Neutrophil (primary cell): Measurements from ENCODE around the gene PIK3R5.

ENCODE experiments used
- H3K27ac ChIP-seq: fragments of 200-600 bp; sonication (generic); 2 replicates; pipeline ENCODE4 v1.5.1; 2016; ENCODE audit warnings: mild to moderate bottlenecking, moderate library complexity
- H3K27me3 ChIP-seq: fragments of 200-600 bp; sonication (generic); 2 replicates; pipeline ENCODE4 v1.6.0; 2016; ENCODE audit warnings: mild to moderate bottlenecking
- H3K36me3 ChIP-seq: fragments of 200-600 bp; sonication (generic); 2 replicates; pipeline ENCODE4 v1.5.1; 2017
- H3K4me1 ChIP-seq, 2 experiments: fragments of 200-600 bp in 1 of 2; sonication (generic) in 1 of 2; 1 replicate in 1 of 2; 2 replicates in 1 of 2; pipeline versions ENCODE4 v1.5.1 to v1.6.1; 2013 to 2016; ENCODE audit warnings: low read depth in 1 of 2, low read length in 1 of 2, mild to moderate bottlenecking in 1 of 2, moderate library complexity in 1 of 2; ENCODE audit not compliant: control insufficient read depth in 1 of 2, insufficient read depth in 1 of 2
- H3K4me3 ChIP-seq, 2 experiments: fragments of 200-600 bp in 1 of 2; sonication (generic) in 1 of 2; 1 replicate in 1 of 2; 2 replicates in 1 of 2; pipeline ENCODE4 v1.5.1; 2013 to 2016; ENCODE audit warnings: low read depth in 1 of 2, low read length in 1 of 2, mild to moderate bottlenecking in 1 of 2, moderate library complexity in 1 of 2
- H3K9me3 ChIP-seq: fragments of 200-600 bp; sonication (generic); 2 replicates; pipeline ENCODE4 v1.5.1; 2016
- TF ChIP-seq, protein P1 (sequence below): fragments of 200-600 bp; sonication (generic); IDR thresholded peaks from 2 replicates; pipeline ENCODE4 v1.5.1; 2016; ENCODE audit warnings: antibody characterized with exemption

Gene PIK3R5

GRCh38 chr17:8872705-8873435, 92.6 kb downstream of the PIK3R5 start:
- H3K4me1 ChIP-seq: peaks cover 14 to 15% of the 10 kb centered on the region in 2 experiments
- peaks cover 37% of the 10 kb centered on the region for H3K36me3 ChIP-seq
- no peak overlapping the region for H3K27ac ChIP-seq
- H3K27me3 ChIP-seq: no peaks in the 10 kb centered on the region
- H3K9me3 ChIP-seq: no peaks in the 10 kb centered on the region
- TF ChIP-seq, protein P1, sequence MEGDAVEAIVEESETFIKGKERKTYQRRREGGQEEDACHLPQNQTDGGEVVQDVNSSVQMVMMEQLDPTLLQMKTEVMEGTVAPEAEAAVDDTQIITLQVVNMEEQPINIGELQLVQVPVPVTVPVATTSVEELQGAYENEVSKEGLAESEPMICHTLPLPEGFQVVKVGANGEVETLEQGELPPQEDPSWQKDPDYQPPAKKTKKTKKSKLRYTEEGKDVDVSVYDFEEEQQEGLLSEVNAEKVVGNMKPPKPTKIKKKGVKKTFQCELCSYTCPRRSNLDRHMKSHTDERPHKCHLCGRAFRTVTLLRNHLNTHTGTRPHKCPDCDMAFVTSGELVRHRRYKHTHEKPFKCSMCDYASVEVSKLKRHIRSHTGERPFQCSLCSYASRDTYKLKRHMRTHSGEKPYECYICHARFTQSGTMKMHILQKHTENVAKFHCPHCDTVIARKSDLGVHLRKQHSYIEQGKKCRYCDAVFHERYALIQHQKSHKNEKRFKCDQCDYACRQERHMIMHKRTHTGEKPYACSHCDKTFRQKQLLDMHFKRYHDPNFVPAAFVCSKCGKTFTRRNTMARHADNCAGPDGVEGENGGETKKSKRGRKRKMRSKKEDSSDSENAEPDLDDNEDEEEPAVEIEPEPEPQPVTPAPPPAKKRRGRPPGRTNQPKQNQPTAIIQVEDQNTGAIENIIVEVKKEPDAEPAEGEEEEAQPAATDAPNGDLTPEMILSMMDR: no peak
- H3K4me3 ChIP-seq: no peak overlapping the region

DNA sequence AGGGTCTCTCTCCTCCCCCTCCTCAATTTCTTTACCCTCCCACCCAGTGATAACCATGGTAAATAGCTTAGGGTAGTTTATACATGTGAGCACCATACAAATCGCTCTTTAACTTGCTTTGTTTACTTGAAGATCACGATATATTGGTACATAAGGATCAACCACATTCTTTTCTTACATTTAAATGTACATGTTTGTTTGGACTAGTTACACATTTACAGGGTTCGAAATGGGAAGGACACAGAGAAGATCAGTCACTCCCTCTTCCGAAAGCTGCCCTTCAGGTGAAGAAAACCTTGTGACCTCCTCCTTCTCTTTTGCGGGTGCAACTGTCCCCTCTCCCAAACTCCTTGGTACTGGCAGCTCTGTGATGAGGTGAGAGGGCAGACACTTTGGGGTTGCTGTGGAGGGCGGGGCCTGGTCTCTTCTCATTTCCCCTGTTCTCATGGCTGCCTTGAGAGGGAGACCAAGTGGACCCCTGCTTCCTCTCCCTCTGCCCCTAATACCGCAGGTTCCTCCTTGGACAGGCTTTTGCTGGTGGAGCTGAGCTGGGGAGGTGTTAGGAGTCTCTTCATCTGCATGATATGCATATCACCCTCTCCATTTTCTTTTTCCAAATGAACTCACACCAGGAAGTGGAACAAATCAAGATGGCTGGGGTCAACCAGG, 93.3 kb downstream of the PIK3R5 start:
- Histone ChIP-seq H3K36me3 (peaks cover 30% of the 10 kb centered on the region), H3K4me3 (no peak overlapping the region), H3K4me1 (peaks cover 21 to 22% of the 10 kb centered on the region in 2 experiments), H3K27ac (no peak overlapping the region), H3K9me3 (no peaks in the 10 kb centered on the region), H3K27me3 (no peaks in the 10 kb centered on the region)
- TF ChIP-seq, protein P1: no peak

- no peak overlapping the region for H3K27ac ChIP-seq
- no peaks in the 10 kb centered on the region for H3K9me3 ChIP-seq
- no peaks in the 10 kb centered on the region for H3K27me3 ChIP-seq
- H3K4me1 ChIP-seq: peaks cover 31% of the 10 kb centered on the region in 2 experiments
- TF ChIP-seq, protein P1: no peak
- no peak overlapping the region for H3K4me3 ChIP-seq
- peaks cover 28% of the 10 kb centered on the region for H3K36me3 ChIP-seq
These were observed 94.4 kb downstream of the PIK3R5 start for GRCh38 chr17:8871081-8871581.

GRCh38 chr17:8870406-8871040, 95.0 kb downstream of the PIK3R5 start:
- H3K36me3 ChIP-seq: peaks cover 22% of the 10 kb centered on the region
- H3K27ac ChIP-seq: no peak overlapping the region
- H3K4me1 ChIP-seq: peaks cover 35 to 37% of the 10 kb centered on the region in 2 experiments
- no peak overlapping the region for H3K4me3 ChIP-seq
- H3K9me3 ChIP-seq: no peaks in the 10 kb centered on the region
- TF ChIP-seq, protein P1: no peak
- H3K27me3 ChIP-seq: no peaks in the 10 kb centered on the region

- no peak overlapping the region for H3K4me3 ChIP-seq
- H3K27me3 ChIP-seq: no peaks in the 10 kb centered on the region
- H3K9me3 ChIP-seq: no peaks in the 10 kb centered on the region
- TF ChIP-seq, protein P1: no peak
- H3K36me3 ChIP-seq: peaks cover 12% of the 10 kb centered on the region
- peaks cover 44 to 47% of the 10 kb centered on the region in 2 experiments for H3K4me1 ChIP-seq
- peak overlapping the region; percentile 77 for H3K27ac ChIP-seq
These were observed 96.2 kb downstream of the PIK3R5 start for GRCh38 chr17:8869114-8869815.
